Uterus (tissue), 4 donors: ENCODE results near the gene SLC38A10. TPM values are rescaled to one million over a fixed set of nuclear protein-coding genes. Genes with fewer than 3 reads are reported as not detected.
A peak's percentile ranks its signal among the peaks of the same experiment; 100 is the strongest.

ENCODE experiments used
- DNase-seq, 2 donors: peaks; one replicate each; pipeline ENCODE4 v3.0.0-alpha.2; 2019 to 2020
- H3K27ac ChIP-seq, 2 donors: fragments of 200-600 bp; sonication (generic); 1 replicate in 1 of 2; 2 replicates in 1 of 2; pipeline ENCODE4 v1.5.1; 2016 to 2018
- H3K27me3 ChIP-seq, 2 donors: fragments of 200-600 bp; sonication (generic); one replicate each; pipeline ENCODE4 v1.5.1; 2018 to 2019; ENCODE audit warnings: control low read depth in 1 of 2
- H3K36me3 ChIP-seq, 2 donors: fragments of 200-600 bp; sonication (generic); one replicate each; pipeline ENCODE4 v1.5.1; 2019; ENCODE audit warnings: control low read depth in 1 of 2
- H3K4me1 ChIP-seq, 2 donors: fragments of 200-600 bp; sonication (generic); one replicate each; pipeline ENCODE4 v1.5.1; 2018 to 2019; ENCODE audit warnings: control low read depth in 1 of 2
- H3K4me3 ChIP-seq, 2 donors: fragments of 200-600 bp; sonication (generic); 1 replicate in 1 of 2; 2 replicates in 1 of 2; pipeline ENCODE4 v1.5.1; 2018 to 2019; ENCODE audit warnings: mild to moderate bottlenecking in 1 of 2
- H3K9me3 ChIP-seq, 2 donors: fragments of 200-600 bp; sonication (generic); one replicate each; pipeline ENCODE4 v1.5.1; 2019; ENCODE audit warnings: control low read depth in 1 of 2
- POLR2A ChIP-seq, 2 donors: fragments of 450-650 bp; IDR thresholded peaks; one replicate each; pipeline ENCODE4 v1.6.1; 2016; ENCODE audit warnings: antibody characterized with exemption in 2 of 2, mild to moderate bottlenecking in 1 of 2, moderate library complexity in 1 of 2
- intact Hi-C: fragments of 100-400 bp; cut with DNase I; formaldehyde crosslinking; loops from one replicate; pipeline ENCODE4 v1.15.1; 2023; ENCODE audit warnings: low total_unique reads
- total RNA-seq, 4 donors: library from RNA; depleted of rRNA in 3 of 4; stranded (reverse); fragments of >200 nt in 3 of 4; gene quantifications; one replicate each; pipeline versions ENCODE4 v1.1.0 to v1.2.4, GENCODE V29; 2014 to 2023
- TF ChIP-seq, protein P1 (sequence below), 4 experiments: fragments of 200-600 bp in 2 of 4; fragments of 450-650 bp in 2 of 4; sonication (generic) in 2 of 4; IDR thresholded peaks; one replicate each; pipeline ENCODE4 v1.5.1; 2016 to 2019; ENCODE audit warnings: antibody characterized with exemption in 4 of 4, mild to moderate bottlenecking in 2 of 4, moderate library complexity in 1 of 4
- donor health status: DM: yes; HTN: yes; CAD: no.

Gene SLC38A10
- total RNA-seq, 4 donors from 2014 or later: 50.7 to 55.4 (median 53.3) TPM

DNA sequence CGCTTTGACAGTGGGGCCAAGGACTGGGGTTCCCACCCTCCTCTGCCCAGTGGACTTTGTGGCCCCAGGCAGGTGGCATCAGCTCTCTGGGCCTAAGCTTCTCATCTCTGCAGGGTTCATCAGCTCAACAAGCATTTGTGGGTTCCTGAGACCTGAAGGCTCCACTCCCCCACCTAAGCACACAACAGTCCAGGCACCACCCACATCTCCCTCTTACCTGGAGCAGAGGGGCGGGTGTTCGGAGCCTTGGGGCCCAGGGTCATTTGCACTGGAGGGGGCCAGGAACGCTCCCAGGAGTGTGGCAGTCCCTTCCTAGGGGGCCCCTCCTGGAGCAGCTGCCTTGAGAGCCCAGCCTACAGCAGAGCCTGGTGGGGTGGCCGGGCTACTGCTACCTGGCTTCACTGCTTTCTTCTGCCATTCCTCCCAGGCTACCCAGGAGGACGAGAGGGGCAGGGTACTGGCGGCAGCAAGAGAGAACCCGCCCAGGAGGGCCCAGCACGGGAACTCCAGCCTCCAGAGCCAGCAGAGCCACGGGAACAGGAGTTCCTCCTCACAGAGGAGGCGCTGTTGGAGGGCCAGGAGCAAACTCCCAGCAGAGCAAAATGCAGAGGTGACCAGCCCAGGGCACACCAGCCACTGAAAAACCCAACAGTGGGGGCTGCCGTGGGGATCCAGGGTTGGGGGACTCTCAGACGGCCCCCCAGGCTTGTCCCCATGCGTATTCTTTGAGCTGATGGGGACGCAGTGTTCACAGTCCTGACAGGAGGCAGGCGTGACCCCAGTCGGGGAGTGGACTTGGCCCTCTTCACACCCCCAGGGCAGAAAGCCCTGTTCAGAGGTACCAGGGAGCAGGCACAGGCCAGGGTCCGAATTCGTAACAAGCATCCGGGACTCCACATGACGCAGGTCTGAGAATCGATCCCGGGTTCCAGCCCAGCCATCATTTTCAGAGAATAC, 35.1 kb upstream of the SLC38A10 start:
- H3K4me3 ChIP-seq: no peak overlapping the region
- peaks cover 4 to 17% of the 10 kb centered on the region in 2 donors for H3K4me1 ChIP-seq
- intact Hi-C loops: no loop called here
- TF ChIP-seq POLR2A (IDR thresholded peaks at IDR 0.05): no peak
- H3K27ac ChIP-seq: peak overlapping the region; percentile 85 to 91
- H3K36me3 ChIP-seq: no peaks in the 10 kb centered on the region
- H3K27me3 ChIP-seq: no peaks in the 10 kb centered on the region
- no peaks in the 10 kb centered on the region for H3K9me3 ChIP-seq
- no peak for DNase-seq

DNA sequence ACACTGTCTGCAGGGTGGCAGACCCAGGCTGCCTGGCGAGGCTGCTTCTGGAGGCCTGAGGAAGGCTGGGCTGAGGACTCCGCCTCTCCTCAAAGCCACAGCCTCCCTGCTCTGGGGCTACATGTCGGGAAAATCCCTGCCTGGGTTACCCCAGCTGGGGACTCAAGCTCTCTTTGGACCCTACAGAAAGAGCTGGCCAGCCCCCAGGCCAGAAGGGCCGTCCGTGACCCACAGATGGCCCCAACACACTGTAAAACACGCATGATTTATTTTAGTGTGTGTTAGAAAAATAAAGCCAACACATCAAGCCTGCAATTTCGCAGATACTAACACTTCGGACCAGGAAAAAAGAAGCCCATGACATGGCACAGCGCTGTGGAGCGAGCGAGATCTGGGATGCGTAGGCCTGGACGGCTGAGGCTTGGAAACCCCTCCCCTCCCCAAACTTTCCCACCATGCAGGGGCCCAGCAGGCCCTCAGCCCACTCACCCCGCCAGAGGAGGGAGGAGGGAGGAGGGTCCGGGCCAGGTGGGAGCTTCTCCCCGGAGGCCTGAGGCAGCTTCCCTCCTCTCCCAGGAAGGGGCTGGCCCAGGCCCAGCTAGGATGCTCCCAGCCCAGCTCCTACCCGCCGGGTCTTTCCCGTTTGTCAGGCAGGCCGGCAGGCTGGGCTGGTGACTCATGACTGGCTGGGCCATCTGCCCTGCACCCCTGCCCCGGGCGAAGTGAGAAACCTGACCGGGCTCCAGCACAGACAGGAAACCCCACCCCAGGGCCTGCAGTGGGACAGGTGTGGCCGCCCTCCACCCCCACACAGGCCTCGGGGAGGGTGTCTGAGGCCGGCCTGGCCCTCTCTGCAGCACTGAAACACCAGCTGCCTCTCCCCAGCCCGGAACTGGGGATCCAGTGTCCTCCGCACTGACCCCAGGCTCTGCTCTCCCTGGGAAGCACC, 34.1 kb upstream of the SLC38A10 start:
- TF ChIP-seq, protein P1, sequence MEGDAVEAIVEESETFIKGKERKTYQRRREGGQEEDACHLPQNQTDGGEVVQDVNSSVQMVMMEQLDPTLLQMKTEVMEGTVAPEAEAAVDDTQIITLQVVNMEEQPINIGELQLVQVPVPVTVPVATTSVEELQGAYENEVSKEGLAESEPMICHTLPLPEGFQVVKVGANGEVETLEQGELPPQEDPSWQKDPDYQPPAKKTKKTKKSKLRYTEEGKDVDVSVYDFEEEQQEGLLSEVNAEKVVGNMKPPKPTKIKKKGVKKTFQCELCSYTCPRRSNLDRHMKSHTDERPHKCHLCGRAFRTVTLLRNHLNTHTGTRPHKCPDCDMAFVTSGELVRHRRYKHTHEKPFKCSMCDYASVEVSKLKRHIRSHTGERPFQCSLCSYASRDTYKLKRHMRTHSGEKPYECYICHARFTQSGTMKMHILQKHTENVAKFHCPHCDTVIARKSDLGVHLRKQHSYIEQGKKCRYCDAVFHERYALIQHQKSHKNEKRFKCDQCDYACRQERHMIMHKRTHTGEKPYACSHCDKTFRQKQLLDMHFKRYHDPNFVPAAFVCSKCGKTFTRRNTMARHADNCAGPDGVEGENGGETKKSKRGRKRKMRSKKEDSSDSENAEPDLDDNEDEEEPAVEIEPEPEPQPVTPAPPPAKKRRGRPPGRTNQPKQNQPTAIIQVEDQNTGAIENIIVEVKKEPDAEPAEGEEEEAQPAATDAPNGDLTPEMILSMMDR (IDR thresholded peaks at IDR 0.05): peak in 1 of 4 experiments; percentile 7
- TF ChIP-seq POLR2A (IDR thresholded peaks at IDR 0.05): peak in 1 of 2 donors; percentile 24
- H3K4me3 ChIP-seq: no peak overlapping the region
- H3K9me3 ChIP-seq: no peaks in the 10 kb centered on the region
- DNase-seq: peak; percentile 89 to 94
- H3K27me3 ChIP-seq: no peaks in the 10 kb centered on the region
- H3K27ac ChIP-seq: peak overlapping the region; percentile 85 to 91
- H3K36me3 ChIP-seq: no peaks in the 10 kb centered on the region
- peaks cover 4 to 17% of the 10 kb centered on the region in 2 donors for H3K4me1 ChIP-seq
- intact Hi-C loops: no loop called here

- no peak overlapping the region for H3K4me3 ChIP-seq
- H3K9me3 ChIP-seq: no peaks in the 10 kb centered on the region
- no peak for DNase-seq
- H3K27ac ChIP-seq: peak overlapping the region; percentile 85 to 91
- intact Hi-C loops: no loop called here
- H3K4me1 ChIP-seq: peaks cover 4 to 17% of the 10 kb centered on the region in 2 donors
- no peaks in the 10 kb centered on the region for H3K36me3 ChIP-seq
- no peaks in the 10 kb centered on the region for H3K27me3 ChIP-seq
- TF ChIP-seq, protein P1 (IDR thresholded peaks at IDR 0.05): no peak
- no peak for TF ChIP-seq POLR2A (IDR thresholded peaks at IDR 0.05)
These were observed 33.4 kb upstream of the SLC38A10 start for GRCh38 chr17:81328489-81328888.

GRCh38 chr17:81325714-81326358, 30.7 kb upstream of the SLC38A10 start:
- no peak overlapping the region for H3K27ac ChIP-seq
- intact Hi-C loops: no loop called here
- H3K4me3 ChIP-seq: no peak overlapping the region
- no peaks in the 10 kb centered on the region for H3K9me3 ChIP-seq
- H3K36me3 ChIP-seq: no peaks in the 10 kb centered on the region
- no peaks in the 10 kb centered on the region for H3K27me3 ChIP-seq
- no peak for DNase-seq
- peaks cover 4 to 17% of the 10 kb centered on the region in 2 donors for H3K4me1 ChIP-seq
- TF ChIP-seq, protein P1 (IDR thresholded peaks at IDR 0.05): no peak
- TF ChIP-seq POLR2A (IDR thresholded peaks at IDR 0.05): no peak
